ENCODE measurements around the gene TMEM185A.

DNA sequence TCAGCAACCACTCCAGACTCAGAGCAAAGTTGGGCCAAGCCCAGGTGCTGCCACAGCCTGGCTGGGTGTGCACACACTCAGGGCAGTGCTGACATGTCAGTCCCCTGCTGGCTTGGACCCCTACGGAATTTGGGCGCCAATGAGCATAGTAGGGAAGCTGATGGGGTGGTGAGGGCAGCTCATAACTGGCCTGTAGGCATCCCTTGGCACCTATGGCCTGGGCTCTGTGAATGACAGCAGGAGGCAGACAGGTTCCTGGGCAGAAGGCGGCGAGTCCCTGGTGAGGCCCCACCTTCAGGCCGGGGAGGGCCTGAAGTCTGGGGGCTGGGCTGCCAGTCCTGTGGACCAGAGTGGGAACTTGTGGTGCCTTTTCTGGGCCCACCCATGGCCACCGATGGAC is 15.9 kb upstream of the TMEM185A start:
- TF ChIP-seq, protein P1, sequence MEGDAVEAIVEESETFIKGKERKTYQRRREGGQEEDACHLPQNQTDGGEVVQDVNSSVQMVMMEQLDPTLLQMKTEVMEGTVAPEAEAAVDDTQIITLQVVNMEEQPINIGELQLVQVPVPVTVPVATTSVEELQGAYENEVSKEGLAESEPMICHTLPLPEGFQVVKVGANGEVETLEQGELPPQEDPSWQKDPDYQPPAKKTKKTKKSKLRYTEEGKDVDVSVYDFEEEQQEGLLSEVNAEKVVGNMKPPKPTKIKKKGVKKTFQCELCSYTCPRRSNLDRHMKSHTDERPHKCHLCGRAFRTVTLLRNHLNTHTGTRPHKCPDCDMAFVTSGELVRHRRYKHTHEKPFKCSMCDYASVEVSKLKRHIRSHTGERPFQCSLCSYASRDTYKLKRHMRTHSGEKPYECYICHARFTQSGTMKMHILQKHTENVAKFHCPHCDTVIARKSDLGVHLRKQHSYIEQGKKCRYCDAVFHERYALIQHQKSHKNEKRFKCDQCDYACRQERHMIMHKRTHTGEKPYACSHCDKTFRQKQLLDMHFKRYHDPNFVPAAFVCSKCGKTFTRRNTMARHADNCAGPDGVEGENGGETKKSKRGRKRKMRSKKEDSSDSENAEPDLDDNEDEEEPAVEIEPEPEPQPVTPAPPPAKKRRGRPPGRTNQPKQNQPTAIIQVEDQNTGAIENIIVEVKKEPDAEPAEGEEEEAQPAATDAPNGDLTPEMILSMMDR (IDR thresholded peaks at IDR 0.05; ENCODE audit: poor library complexity, severe bottlenecking) = no peak
- no peak for TF ChIP-seq POLR2AphosphoS5 (IDR thresholded peaks at IDR 0.05)
- TF ChIP-seq, protein P2, sequence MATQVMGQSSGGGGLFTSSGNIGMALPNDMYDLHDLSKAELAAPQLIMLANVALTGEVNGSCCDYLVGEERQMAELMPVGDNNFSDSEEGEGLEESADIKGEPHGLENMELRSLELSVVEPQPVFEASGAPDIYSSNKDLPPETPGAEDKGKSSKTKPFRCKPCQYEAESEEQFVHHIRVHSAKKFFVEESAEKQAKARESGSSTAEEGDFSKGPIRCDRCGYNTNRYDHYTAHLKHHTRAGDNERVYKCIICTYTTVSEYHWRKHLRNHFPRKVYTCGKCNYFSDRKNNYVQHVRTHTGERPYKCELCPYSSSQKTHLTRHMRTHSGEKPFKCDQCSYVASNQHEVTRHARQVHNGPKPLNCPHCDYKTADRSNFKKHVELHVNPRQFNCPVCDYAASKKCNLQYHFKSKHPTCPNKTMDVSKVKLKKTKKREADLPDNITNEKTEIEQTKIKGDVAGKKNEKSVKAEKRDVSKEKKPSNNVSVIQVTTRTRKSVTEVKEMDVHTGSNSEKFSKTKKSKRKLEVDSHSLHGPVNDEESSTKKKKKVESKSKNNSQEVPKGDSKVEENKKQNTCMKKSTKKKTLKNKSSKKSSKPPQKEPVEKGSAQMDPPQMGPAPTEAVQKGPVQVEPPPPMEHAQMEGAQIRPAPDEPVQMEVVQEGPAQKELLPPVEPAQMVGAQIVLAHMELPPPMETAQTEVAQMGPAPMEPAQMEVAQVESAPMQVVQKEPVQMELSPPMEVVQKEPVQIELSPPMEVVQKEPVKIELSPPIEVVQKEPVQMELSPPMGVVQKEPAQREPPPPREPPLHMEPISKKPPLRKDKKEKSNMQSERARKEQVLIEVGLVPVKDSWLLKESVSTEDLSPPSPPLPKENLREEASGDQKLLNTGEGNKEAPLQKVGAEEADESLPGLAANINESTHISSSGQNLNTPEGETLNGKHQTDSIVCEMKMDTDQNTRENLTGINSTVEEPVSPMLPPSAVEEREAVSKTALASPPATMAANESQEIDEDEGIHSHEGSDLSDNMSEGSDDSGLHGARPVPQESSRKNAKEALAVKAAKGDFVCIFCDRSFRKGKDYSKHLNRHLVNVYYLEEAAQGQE (IDR thresholded peaks at IDR 0.05; ENCODE audit: borderline replicate concordance) = no peak
- TF ChIP-seq EZH2 (IDR thresholded peaks at IDR 0.05; ENCODE audit: borderline replicate concordance, insufficient read depth, low read length, poor library complexity, severe bottlenecking) = no peak
- TF ChIP-seq EP300 (conservative IDR thresholded peaks at IDR 0.05; ENCODE audit: poor library complexity, severe bottlenecking) = no peak
- TF ChIP-seq RAD21 (conservative IDR thresholded peaks at IDR 0.05) = no peak
- no peak for TF ChIP-seq TAF1 (IDR thresholded peaks at IDR 0.05; ENCODE audit: low read depth)
- TF ChIP-seq SMC3 (conservative IDR thresholded peaks at IDR 0.05; ENCODE audit: poor library complexity) = no peak

All from neural cell (in vitro differentiated cells).